Activated naive CD4-positive, alpha-beta T cell treated with anti-CD3 and anti-CD28 coated beads, Interleukin-2, amount 50 U/mL, for 24 hours (primary cell): ENCODE measurements around the gene CASKIN1.
A peak's percentile ranks its signal among the peaks of the same experiment; 100 is the strongest.

ENCODE experiments used
- H3K27ac Mint-ChIP-seq: one replicate; pipeline ENCODE4 v1.8.0; 2021; ENCODE audit warnings: mild to moderate bottlenecking, mixed read lengths
- H3K27me3 Mint-ChIP-seq: one replicate; pipeline ENCODE4 v1.8.0; 2021; ENCODE audit warnings: mixed read lengths
- H3K36me3 Mint-ChIP-seq: one replicate; pipeline ENCODE4 v1.8.0; 2021; ENCODE audit warnings: mixed read lengths
- H3K4me1 Mint-ChIP-seq: one replicate; pipeline ENCODE4 v1.8.0; 2021; ENCODE audit warnings: mixed read lengths
- H3K4me3 Mint-ChIP-seq: one replicate; pipeline ENCODE4 v1.8.0; 2021; ENCODE audit warnings: mild to moderate bottlenecking, mixed read lengths
- H3K9me3 Mint-ChIP-seq: one replicate; pipeline ENCODE4 v1.8.0; 2021; ENCODE audit warnings: mixed read lengths

The CASKIN1 gene

DNA sequence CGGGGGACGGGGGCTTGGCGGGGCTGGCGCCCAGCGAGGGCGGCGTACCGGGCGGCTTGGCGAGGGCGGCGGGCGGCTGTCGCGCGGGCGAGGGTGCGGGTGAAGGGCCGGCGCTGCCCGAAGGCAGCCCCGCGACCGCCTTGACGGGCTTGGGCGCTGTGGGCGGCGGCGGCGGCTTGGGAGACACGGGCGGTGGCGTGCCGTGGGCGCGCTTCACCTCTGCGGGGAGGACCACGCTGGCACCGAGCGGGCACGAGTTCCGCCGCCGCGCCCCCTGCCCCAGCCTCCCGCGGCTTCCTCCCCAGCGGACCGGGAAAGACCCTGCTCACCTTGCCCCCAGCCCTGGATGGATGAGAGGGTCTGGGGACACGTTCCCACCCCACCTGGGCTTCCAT, 17.3 kb downstream of the CASKIN1 start:
- Mint-ChIP-seq H3K36me3 (peaks cover under 1% of the 10 kb centered on the region), H3K27ac (peak overlapping the region; percentile 46), H3K9me3 (no peaks in the 10 kb centered on the region), H3K4me1 (no peaks in the 10 kb centered on the region), H3K4me3 (no peak overlapping the region), H3K27me3 (no peaks in the 10 kb centered on the region)

DNA sequence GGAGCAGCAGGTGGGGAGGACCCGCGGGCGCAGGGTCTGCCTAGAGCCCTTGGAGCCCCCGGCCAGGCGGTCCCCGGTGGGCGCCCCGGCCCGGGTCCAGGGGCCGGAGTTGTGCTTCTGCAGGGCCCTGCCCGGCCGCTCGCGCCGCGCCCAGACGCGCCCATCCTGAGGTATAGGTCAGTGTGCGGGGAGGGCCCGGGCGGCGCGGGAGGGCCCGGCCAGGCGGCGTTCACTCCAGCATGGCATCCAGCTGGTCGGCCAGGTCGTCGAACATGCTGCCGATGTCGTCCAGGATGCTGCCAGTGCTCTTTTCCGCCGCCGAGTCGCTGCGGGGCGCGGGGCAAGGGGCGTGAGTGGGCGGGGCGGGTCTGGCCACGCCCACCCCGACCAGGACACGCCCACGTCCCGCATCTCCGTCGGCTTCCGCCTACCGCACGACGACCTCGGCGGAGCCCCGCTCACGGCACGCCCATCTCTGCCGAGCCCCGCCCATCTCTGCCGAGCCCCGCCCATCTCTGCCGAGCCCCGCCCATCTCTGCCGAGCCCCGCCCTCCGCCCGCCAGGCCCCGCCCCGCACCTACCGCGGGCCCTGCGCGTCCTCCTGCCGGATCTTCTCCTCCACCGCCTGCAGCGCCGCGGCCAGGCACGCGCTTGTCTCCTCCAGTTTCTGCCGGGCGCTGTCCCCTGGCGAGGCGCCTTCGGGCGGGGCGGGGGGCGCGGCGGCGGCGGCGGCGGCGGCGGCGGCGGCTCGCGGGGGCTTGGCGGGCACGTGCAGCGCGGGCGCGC, 17.9 kb downstream of the CASKIN1 start:
- Mint-ChIP-seq H3K4me3 (no peak overlapping the region), H3K27me3 (no peaks in the 10 kb centered on the region), H3K4me1 (no peaks in the 10 kb centered on the region), H3K9me3 (no peaks in the 10 kb centered on the region), H3K27ac (no peak overlapping the region), H3K36me3 (peaks cover 4% of the 10 kb centered on the region)

DNA sequence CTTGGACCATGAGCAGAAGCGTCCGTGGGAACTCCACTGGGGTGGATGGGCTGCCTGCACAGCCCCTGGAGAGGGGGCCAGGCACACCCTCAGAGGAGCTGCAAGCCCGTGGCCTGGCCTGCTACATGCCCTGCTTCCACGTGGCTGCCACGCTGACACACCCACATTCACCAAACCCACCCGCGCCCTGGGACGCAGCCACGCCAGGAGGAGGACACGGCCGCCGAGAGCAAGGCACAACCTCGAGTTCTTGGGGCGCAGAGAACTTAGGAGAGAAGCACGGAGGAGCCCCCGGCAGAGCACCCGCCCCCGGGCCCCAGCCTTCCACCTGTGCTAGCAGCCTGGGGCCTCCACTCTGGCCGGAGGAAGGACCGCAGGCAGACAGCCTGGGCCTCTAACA, 18.8 kb downstream of the CASKIN1 start:
- Mint-ChIP-seq H3K27me3 (no peaks in the 10 kb centered on the region), H3K36me3 (peaks cover 5% of the 10 kb centered on the region), H3K4me1 (no peaks in the 10 kb centered on the region), H3K9me3 (no peaks in the 10 kb centered on the region), H3K27ac (no peak overlapping the region), H3K4me3 (no peak overlapping the region)

DNA sequence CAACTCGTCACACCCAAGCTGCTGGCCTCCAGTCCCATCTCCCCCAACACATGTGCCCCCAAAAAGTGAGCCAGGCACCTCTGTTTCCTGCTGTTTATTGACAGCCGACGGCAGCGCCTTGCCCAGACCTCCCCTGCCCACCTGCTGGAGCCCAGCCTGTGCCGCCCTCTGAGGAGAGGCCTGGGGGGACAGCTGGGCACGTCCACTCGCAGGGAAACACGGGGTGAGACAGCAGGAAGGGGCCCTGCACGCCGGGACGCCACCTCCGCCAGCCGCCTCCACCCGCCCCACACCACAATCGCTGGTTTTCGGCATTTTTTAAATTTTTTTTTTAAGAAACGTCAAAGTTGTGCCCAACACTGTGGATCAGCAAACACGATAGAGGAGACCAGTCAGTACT, 19.3 kb downstream of the CASKIN1 start:
- H3K27ac Mint-ChIP-seq, result no peak overlapping the region
- H3K27me3 Mint-ChIP-seq, result no peaks in the 10 kb centered on the region
- peaks cover 5% of the 10 kb centered on the region for H3K36me3 Mint-ChIP-seq
- H3K4me1 Mint-ChIP-seq, result no peaks in the 10 kb centered on the region
- no peaks in the 10 kb centered on the region for H3K9me3 Mint-ChIP-seq
- H3K4me3 Mint-ChIP-seq, result no peak overlapping the region

- Mint-ChIP-seq H3K27ac (no peak overlapping the region), H3K4me3 (no peak overlapping the region), H3K36me3 (peaks cover 5% of the 10 kb centered on the region)
These were observed 20.4 kb downstream of the CASKIN1 start for GRCh38 chr16:2176047-2176446.

DNA sequence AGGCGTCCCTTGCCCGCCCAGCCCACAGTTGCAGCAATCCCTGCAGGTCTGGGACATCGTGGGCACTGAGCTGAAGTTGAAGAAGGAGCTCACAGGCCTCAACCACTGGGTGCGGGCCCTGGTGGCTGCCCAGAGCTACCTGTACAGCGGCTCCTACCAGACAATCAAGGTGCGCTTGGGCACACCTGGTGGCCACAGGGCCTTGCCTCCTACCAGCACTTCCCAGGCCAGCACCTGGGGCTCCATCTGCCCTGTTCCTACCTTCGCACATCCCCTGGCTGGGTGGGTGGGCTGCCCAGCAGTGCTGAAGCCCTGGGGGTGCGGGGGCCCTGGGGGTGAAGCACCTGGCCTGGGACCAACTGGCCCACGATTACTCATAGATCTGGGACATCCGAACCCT, 21.0 kb downstream of the CASKIN1 start:
- H3K4me3 Mint-ChIP-seq, result no peak overlapping the region
- no peaks in the 10 kb centered on the region for H3K27me3 Mint-ChIP-seq
- no peaks in the 10 kb centered on the region for H3K4me1 Mint-ChIP-seq
- H3K9me3 Mint-ChIP-seq, result no peaks in the 10 kb centered on the region
- H3K27ac Mint-ChIP-seq, result no peak overlapping the region
- peaks cover 5% of the 10 kb centered on the region for H3K36me3 Mint-ChIP-seq

More at GRCh38 chr16:2176047-2176446, 20.4 kb downstream of the CASKIN1 start:
- H3K27me3 Mint-ChIP-seq, result no peaks in the 10 kb centered on the region
- no peaks in the 10 kb centered on the region for H3K9me3 Mint-ChIP-seq
- H3K4me1 Mint-ChIP-seq, result no peaks in the 10 kb centered on the region

DNA sequence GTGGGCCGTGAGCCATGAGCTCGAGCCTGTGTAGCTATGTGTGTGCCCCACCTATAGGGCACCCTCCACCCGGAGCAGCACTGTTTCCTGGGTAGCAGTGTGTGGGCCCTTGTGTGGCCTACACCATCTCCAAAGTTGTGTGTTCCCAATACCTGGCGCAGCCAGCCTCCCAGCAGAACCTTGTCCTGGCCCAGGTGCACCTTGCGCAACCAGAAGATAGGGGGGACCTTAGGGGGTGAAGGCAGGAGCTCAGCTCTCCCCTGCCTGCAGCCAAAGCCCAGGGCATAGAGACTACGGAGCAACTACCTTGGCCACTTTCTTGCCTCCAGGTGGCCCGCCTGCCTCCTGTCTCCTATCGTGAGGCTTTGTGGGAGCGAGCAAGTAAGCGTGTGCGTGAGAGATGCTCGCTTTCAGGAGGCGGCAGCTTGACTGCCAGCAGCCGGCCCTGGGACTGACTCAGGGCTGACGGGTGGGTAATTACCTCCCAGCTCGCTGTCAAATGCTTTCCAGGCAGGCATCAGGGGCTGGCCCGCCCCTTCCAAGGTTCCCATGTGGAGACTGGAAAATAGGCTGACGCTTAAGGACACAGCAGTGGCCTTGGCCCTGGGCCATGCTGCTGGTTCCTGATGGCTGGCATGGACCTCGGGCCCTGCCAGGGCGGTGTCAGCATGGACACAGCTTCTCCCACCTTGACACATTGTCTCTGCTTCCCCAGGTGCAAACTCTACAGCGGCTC, 21.8 kb downstream of the CASKIN1 start:
- Mint-ChIP-seq H3K9me3 (no peaks in the 10 kb centered on the region), H3K4me3 (no peak overlapping the region), H3K27ac (no peak overlapping the region), H3K36me3 (peaks cover 5% of the 10 kb centered on the region), H3K27me3 (no peaks in the 10 kb centered on the region), H3K4me1 (no peaks in the 10 kb centered on the region)

DNA sequence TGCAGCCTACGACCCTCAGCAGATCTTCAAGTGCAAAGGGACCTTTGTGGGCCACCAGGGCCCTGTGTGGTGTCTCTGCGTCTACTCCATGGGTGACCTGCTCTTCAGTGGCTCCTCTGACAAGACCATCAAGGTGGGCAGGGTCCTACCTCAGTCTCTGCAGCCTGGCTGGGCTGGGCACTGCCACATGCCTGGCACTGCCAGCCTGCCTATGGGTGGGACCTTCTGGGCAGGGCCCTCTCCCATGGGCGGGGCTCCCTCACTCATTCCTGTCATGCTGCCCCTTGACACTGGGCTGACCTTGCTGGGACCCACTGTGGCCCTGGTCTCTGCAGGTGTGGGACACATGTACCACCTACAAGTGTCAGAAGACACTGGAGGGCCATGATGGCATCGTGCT, 22.5 kb downstream of the CASKIN1 start:
- peaks cover 5% of the 10 kb centered on the region for H3K36me3 Mint-ChIP-seq
- no peak overlapping the region for H3K27ac Mint-ChIP-seq
- no peaks in the 10 kb centered on the region for H3K9me3 Mint-ChIP-seq
- no peaks in the 10 kb centered on the region for H3K4me1 Mint-ChIP-seq
- H3K4me3 Mint-ChIP-seq, result no peak overlapping the region
- no peaks in the 10 kb centered on the region for H3K27me3 Mint-ChIP-seq

GRCh38 chr16:2173366-2173765, 23.0 kb downstream of the CASKIN1 start:
- Mint-ChIP-seq H3K4me3 (no peak overlapping the region), H3K36me3 (peaks cover 5% of the 10 kb centered on the region), H3K27ac (no peak overlapping the region), H3K9me3 (no peaks in the 10 kb centered on the region), H3K27me3 (no peaks in the 10 kb centered on the region), H3K4me1 (no peaks in the 10 kb centered on the region)

DNA sequence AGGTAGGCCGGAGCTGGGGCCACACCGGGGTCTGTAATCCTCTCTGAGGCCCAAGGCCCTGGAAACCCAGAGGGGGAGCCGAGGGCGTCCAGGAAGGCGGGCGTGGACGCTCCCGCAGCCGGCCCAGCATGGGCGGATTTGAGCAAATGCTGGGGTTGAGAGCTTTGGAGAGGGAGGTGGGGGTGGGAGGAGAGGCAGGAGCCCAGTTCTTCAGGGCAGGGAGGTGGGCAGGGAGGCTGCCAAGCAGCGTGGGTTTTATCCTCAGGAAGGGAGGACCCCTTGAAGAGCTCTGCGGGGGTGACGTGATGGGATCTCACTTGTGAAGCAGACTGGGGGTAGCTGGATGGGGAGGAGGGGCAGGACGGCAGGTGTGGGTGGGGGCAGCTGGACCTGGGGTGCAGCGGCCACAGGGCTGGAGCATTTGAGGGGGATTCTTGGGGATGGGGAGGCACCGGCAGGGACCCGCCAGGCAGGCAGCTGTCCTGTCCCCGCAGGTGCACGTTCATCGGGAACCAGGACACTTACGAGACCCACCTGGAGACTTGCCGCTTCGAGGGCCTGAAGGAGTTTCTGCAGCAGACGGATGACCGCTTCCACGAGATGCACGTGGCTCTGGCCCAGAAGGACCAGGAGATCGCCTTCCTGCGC, 23.6 kb downstream of the CASKIN1 start:
- Mint-ChIP-seq H3K27me3 (no peaks in the 10 kb centered on the region), H3K4me3 (no peak overlapping the region), H3K9me3 (no peaks in the 10 kb centered on the region), H3K4me1 (no peaks in the 10 kb centered on the region), H3K27ac (no peak overlapping the region), H3K36me3 (peaks cover 5% of the 10 kb centered on the region)

DNA sequence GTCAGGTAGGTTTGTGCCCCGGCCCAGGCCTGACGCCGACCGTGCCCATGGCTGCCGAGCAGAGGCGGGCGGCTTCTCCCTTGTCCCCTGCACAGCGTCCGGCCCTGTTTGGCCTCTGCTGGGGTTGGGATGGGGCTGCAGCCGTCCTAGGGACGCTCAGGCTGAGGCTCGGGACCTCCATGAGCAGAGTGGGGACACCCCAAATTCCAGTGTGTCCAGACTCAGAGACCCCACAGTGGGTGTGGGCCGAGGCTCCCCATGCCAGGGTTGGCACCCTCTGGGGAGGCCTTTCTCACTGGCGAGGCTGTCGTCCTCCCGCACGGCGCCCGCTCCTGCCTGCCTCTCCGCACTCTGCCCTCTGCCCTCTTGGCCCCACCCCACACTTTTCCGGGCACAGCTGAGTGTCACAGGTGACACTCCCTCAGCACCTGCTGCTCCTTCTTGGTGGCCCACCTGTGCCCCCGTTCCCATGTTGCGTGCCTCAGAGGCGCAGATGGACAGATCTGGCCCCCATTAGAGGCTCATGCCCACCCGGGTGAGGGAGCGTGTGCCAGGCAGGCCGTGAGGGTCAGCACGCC, 24.7 kb downstream of the CASKIN1 start:
- Mint-ChIP-seq H3K36me3 (peaks cover 5% of the 10 kb centered on the region), H3K4me3 (no peak overlapping the region), H3K27me3 (no peaks in the 10 kb centered on the region), H3K9me3 (no peaks in the 10 kb centered on the region), H3K27ac (no peak overlapping the region), H3K4me1 (no peaks in the 10 kb centered on the region)

GRCh38 chr16:2170587-2171435, 25.6 kb downstream of the CASKIN1 start:
- H3K27me3 Mint-ChIP-seq, result no peaks in the 10 kb centered on the region
- H3K9me3 Mint-ChIP-seq, result no peaks in the 10 kb centered on the region
- H3K36me3 Mint-ChIP-seq, result peaks cover 5% of the 10 kb centered on the region
- H3K4me3 Mint-ChIP-seq, result no peak overlapping the region
- no peaks in the 10 kb centered on the region for H3K4me1 Mint-ChIP-seq
- H3K27ac Mint-ChIP-seq, result no peak overlapping the region

GRCh38 chr16:2170080-2170479, 26.3 kb downstream of the CASKIN1 start:
- Mint-ChIP-seq H3K36me3 (peaks cover 5% of the 10 kb centered on the region), H3K4me3 (no peak overlapping the region), H3K4me1 (no peaks in the 10 kb centered on the region), H3K9me3 (no peaks in the 10 kb centered on the region), H3K27me3 (no peaks in the 10 kb centered on the region), H3K27ac (no peak overlapping the region)

DNA sequence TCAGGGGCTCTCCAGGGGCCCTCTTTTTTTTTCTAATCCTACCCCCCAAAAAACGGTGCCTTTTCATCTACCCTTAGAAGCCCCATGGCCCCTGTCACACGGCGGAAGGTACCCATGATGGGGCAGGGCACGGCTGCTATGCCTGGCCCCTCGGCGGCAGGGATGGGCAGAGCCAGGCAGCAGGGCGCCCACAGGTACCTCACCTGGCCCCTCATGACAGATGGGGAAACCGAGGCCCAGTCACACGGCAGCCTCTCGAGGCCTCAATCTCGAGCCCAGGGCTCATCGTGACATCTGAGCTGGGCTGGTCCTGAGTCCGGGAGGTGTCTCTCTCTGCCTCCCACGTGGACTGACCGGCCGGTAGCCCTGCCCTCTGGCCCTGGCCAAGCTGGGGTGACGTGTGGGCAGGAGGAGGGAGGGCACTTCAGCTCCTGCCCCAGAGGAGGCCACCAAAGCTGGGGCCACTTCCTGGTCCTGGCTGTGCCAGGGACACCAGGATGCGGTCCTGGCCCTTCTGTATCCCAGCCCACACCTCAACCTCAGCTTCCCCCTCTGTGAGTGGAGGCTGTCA, 29.3 kb downstream of the CASKIN1 start:
- Mint-ChIP-seq H3K9me3 (no peaks in the 10 kb centered on the region), H3K36me3 (no peaks in the 10 kb centered on the region), H3K27ac (no peak overlapping the region), H3K4me1 (peaks cover 3% of the 10 kb centered on the region), H3K4me3 (no peak overlapping the region), H3K27me3 (no peaks in the 10 kb centered on the region)
